ENCODE data around the gene USP28.

Gene USP28

GRCh38 chr11:113876798-113877669, 1.7 kb upstream of the USP28 start:
- Histone ChIP-seq H3K27ac (ENCODE audit: low read length) (no peak overlapping the region), H3K4me1 (ENCODE audit: control insufficient read depth, insufficient read depth, low read length) (peaks cover 3% of the 10 kb centered on the region), H3K27me3 (ENCODE audit: control insufficient read depth in 1 of 2, insufficient read depth in 2 of 2, low read length in 2 of 2) (no peaks in the 10 kb centered on the region), H3K36me3 (ENCODE audit: control insufficient read depth in 2 of 2, insufficient read depth in 2 of 2, low read length in 2 of 2) (no peaks in the 10 kb centered on the region), H3K9me3 (ENCODE audit: control insufficient read depth in 2 of 2, low read length in 2 of 2) (no peaks in the 10 kb centered on the region), H3K9ac (ENCODE audit: low read length in 2 of 2) (no peak overlapping the region), H3K4me3 (ENCODE audit: low read length in 2 of 2) (no peak overlapping the region)

GRCh38 chr11:113876074-113876797, 864 bp upstream of the USP28 start:
- peak overlapping the region; percentile 81 to 93 for H3K9ac ChIP-seq (ENCODE audit: low read length in 2 of 2)
- H3K27me3 ChIP-seq (ENCODE audit: control insufficient read depth in 1 of 2, insufficient read depth in 2 of 2, low read length in 2 of 2), result no peaks in the 10 kb centered on the region
- no peaks in the 10 kb centered on the region for H3K36me3 ChIP-seq (ENCODE audit: control insufficient read depth in 2 of 2, insufficient read depth in 2 of 2, low read length in 2 of 2)
- H3K4me1 ChIP-seq (ENCODE audit: control insufficient read depth, insufficient read depth, low read length), result peaks cover 7% of the 10 kb centered on the region
- H3K27ac ChIP-seq (ENCODE audit: low read length), result peak overlapping the region; percentile 95
- no peaks in the 10 kb centered on the region for H3K9me3 ChIP-seq (ENCODE audit: control insufficient read depth in 2 of 2, low read length in 2 of 2)
- H3K4me3 ChIP-seq (ENCODE audit: low read length in 2 of 2), result peak overlapping the region; percentile 83 to 84

- H3K36me3 ChIP-seq (ENCODE audit: control insufficient read depth in 2 of 2, insufficient read depth in 2 of 2, low read length in 2 of 2), result no peaks in the 10 kb centered on the region
- H3K4me3 ChIP-seq (ENCODE audit: low read length in 2 of 2), result peak overlapping the region; percentile 86 to 88
- H3K4me1 ChIP-seq (ENCODE audit: control insufficient read depth, insufficient read depth, low read length), result peaks cover 11% of the 10 kb centered on the region
- H3K27me3 ChIP-seq (ENCODE audit: control insufficient read depth in 1 of 2, insufficient read depth in 2 of 2, low read length in 2 of 2), result no peaks in the 10 kb centered on the region
- H3K9me3 ChIP-seq (ENCODE audit: control insufficient read depth in 2 of 2, low read length in 2 of 2), result no peaks in the 10 kb centered on the region
- H3K9ac ChIP-seq (ENCODE audit: low read length in 2 of 2), result peak overlapping the region; percentile 78 to 80
- no peak overlapping the region for H3K27ac ChIP-seq (ENCODE audit: low read length)
Measured at GRCh38 chr11:113874581-113875233, 665 bp downstream of the USP28 start.

GRCh38 chr11:113874096-113874495, 1.3 kb downstream of the USP28 start:
- Histone ChIP-seq H3K9me3 (ENCODE audit: control insufficient read depth in 2 of 2, low read length in 2 of 2) (no peaks in the 10 kb centered on the region), H3K9ac (ENCODE audit: low read length in 2 of 2) (no peak overlapping the region), H3K27ac (ENCODE audit: low read length) (no peak overlapping the region), H3K36me3 (ENCODE audit: control insufficient read depth in 2 of 2, insufficient read depth in 2 of 2, low read length in 2 of 2) (no peaks in the 10 kb centered on the region), H3K4me1 (ENCODE audit: control insufficient read depth, insufficient read depth, low read length) (peaks cover 11% of the 10 kb centered on the region), H3K27me3 (ENCODE audit: control insufficient read depth in 1 of 2, insufficient read depth in 2 of 2, low read length in 2 of 2) (no peaks in the 10 kb centered on the region), H3K4me3 (ENCODE audit: low read length in 2 of 2) (peak overlapping the region; percentile 86 to 88)

GRCh38 chr11:113873236-113873626, 2.1 kb downstream of the USP28 start:
- Histone ChIP-seq H3K27ac (ENCODE audit: low read length) (peak overlapping the region; percentile 12), H3K36me3 (ENCODE audit: control insufficient read depth in 2 of 2, insufficient read depth in 2 of 2, low read length in 2 of 2) (no peaks in the 10 kb centered on the region), H3K4me3 (ENCODE audit: low read length in 2 of 2) (peak overlapping the region; percentile 54 to 59), H3K4me1 (ENCODE audit: control insufficient read depth, insufficient read depth, low read length) (peaks cover 11% of the 10 kb centered on the region), H3K9ac (ENCODE audit: low read length in 2 of 2) (peak overlapping the region; percentile 44 to 47), H3K27me3 (ENCODE audit: control insufficient read depth in 1 of 2, insufficient read depth in 2 of 2, low read length in 2 of 2) (no peaks in the 10 kb centered on the region), H3K9me3 (ENCODE audit: control insufficient read depth in 2 of 2, low read length in 2 of 2) (no peaks in the 10 kb centered on the region)

- Histone ChIP-seq H3K36me3 (ENCODE audit: control insufficient read depth in 2 of 2, insufficient read depth in 2 of 2, low read length in 2 of 2) (no peaks in the 10 kb centered on the region), H3K27me3 (ENCODE audit: control insufficient read depth in 1 of 2, insufficient read depth in 2 of 2, low read length in 2 of 2) (no peaks in the 10 kb centered on the region), H3K27ac (ENCODE audit: low read length) (no peak overlapping the region), H3K4me3 (ENCODE audit: low read length in 2 of 2) (no peak overlapping the region), H3K4me1 (ENCODE audit: control insufficient read depth, insufficient read depth, low read length) (peaks cover 13% of the 10 kb centered on the region), H3K9ac (ENCODE audit: low read length in 2 of 2) (no peak overlapping the region), H3K9me3 (ENCODE audit: control insufficient read depth in 2 of 2, low read length in 2 of 2) (no peaks in the 10 kb centered on the region)
Measured at GRCh38 chr11:113871336-113871735, 4.0 kb downstream of the USP28 start.

- Histone ChIP-seq H3K27ac (ENCODE audit: low read length) (no peak overlapping the region), H3K4me1 (ENCODE audit: control insufficient read depth, insufficient read depth, low read length) (peaks cover 10% of the 10 kb centered on the region)
Measured at GRCh38 chr11:113867843-113868503, 7.4 kb downstream of the USP28 start.

GRCh38 chr11:113865873-113866272, 9.5 kb downstream of the USP28 start:
- Histone ChIP-seq H3K4me1 (ENCODE audit: control insufficient read depth, insufficient read depth, low read length) (peaks cover 3% of the 10 kb centered on the region), H3K27me3 (ENCODE audit: control insufficient read depth in 1 of 2, insufficient read depth in 2 of 2, low read length in 2 of 2) (no peaks in the 10 kb centered on the region), H3K9me3 (ENCODE audit: control insufficient read depth in 2 of 2, low read length in 2 of 2) (no peaks in the 10 kb centered on the region), H3K9ac (ENCODE audit: low read length in 2 of 2) (no peak overlapping the region), H3K27ac (ENCODE audit: low read length) (no peak overlapping the region), H3K36me3 (ENCODE audit: control insufficient read depth in 2 of 2, insufficient read depth in 2 of 2, low read length in 2 of 2) (no peaks in the 10 kb centered on the region), H3K4me3 (ENCODE audit: low read length in 2 of 2) (no peak overlapping the region)

More at GRCh38 chr11:113867843-113868503, 7.4 kb downstream of the USP28 start:
- Histone ChIP-seq H3K4me3 (ENCODE audit: low read length in 2 of 2) (no peak overlapping the region), H3K27me3 (ENCODE audit: control insufficient read depth in 1 of 2, insufficient read depth in 2 of 2, low read length in 2 of 2) (no peaks in the 10 kb centered on the region), H3K36me3 (ENCODE audit: control insufficient read depth in 2 of 2, insufficient read depth in 2 of 2, low read length in 2 of 2) (no peaks in the 10 kb centered on the region), H3K9ac (ENCODE audit: low read length in 2 of 2) (no peak overlapping the region), H3K9me3 (ENCODE audit: control insufficient read depth in 2 of 2, low read length in 2 of 2) (no peaks in the 10 kb centered on the region)

GRCh38 chr11:113864410-113864809, 11.0 kb downstream of the USP28 start:
- no peaks in the 10 kb centered on the region for H3K27me3 ChIP-seq (ENCODE audit: control insufficient read depth in 1 of 2, insufficient read depth in 2 of 2, low read length in 2 of 2)

GRCh38 chr11:113862435-113862834, 12.9 kb downstream of the USP28 start:
- no peaks in the 10 kb centered on the region for H3K36me3 ChIP-seq (ENCODE audit: control insufficient read depth in 2 of 2, insufficient read depth in 2 of 2, low read length in 2 of 2)
- no peak overlapping the region for H3K9ac ChIP-seq (ENCODE audit: low read length in 2 of 2)
- no peaks in the 10 kb centered on the region for H3K27me3 ChIP-seq (ENCODE audit: control insufficient read depth in 1 of 2, insufficient read depth in 2 of 2, low read length in 2 of 2)
- H3K27ac ChIP-seq (ENCODE audit: low read length), result no peak overlapping the region
- H3K4me1 ChIP-seq (ENCODE audit: control insufficient read depth, insufficient read depth, low read length), result no peaks in the 10 kb centered on the region
- no peak overlapping the region for H3K4me3 ChIP-seq (ENCODE audit: low read length in 2 of 2)
- H3K9me3 ChIP-seq (ENCODE audit: control insufficient read depth in 2 of 2, low read length in 2 of 2), result no peaks in the 10 kb centered on the region

More at GRCh38 chr11:113864410-113864809, 11.0 kb downstream of the USP28 start:
- Histone ChIP-seq H3K4me3 (ENCODE audit: low read length in 2 of 2) (no peak overlapping the region), H3K9me3 (ENCODE audit: control insufficient read depth in 2 of 2, low read length in 2 of 2) (no peaks in the 10 kb centered on the region), H3K4me1 (ENCODE audit: control insufficient read depth, insufficient read depth, low read length) (peaks cover 2% of the 10 kb centered on the region), H3K36me3 (ENCODE audit: control insufficient read depth in 2 of 2, insufficient read depth in 2 of 2, low read length in 2 of 2) (no peaks in the 10 kb centered on the region), H3K27ac (ENCODE audit: low read length) (no peak overlapping the region), H3K9ac (ENCODE audit: low read length in 2 of 2) (no peak overlapping the region)

All from stomach smooth muscle (tissue), 2 donors.